Esophagus squamous epithelium (tissue), 5 donors: ENCODE measurements around the gene TSPAN4. TPM values are rescaled to one million over a fixed set of nuclear protein-coding genes. Genes with fewer than 3 reads are reported as not detected.
A peak's percentile ranks its signal among the peaks of the same experiment; 100 is the strongest.

ENCODE experiments used
- DNase-seq: peaks from one replicate; lab custom pipeline; 2025; lab: John Stamatoyannopoulos, UW
- H3K27ac ChIP-seq, 4 donors: fragments of 200-600 bp; sonication (generic); one replicate each; pipeline ENCODE4 v1.5.1; 2016 to 2019; ENCODE audit warnings: mild to moderate bottlenecking in 1 of 4
- H3K27me3 ChIP-seq, 4 donors: fragments of 200-600 bp; sonication (generic); 1 replicate in 3 of 4; 2 replicates in 1 of 4; pipeline versions ENCODE4 v1.5.1 to v1.6.0; 2017 to 2021; ENCODE audit warnings: antibody characterized with exemption in 1 of 4
- H3K36me3 ChIP-seq, 3 donors: fragments of 200-600 bp; sonication (generic); one replicate each; pipeline ENCODE4 v1.5.1; 2016 to 2019
- H3K4me1 ChIP-seq, 3 donors: fragments of 200-600 bp; sonication (generic); one replicate each; pipeline ENCODE4 v1.5.1; 2017 to 2019
- H3K4me3 ChIP-seq, 4 donors: fragments of 200-600 bp; sonication (generic); 1 replicate in 3 of 4; 2 replicates in 1 of 4; pipeline ENCODE4 v1.5.1; 2016 to 2019; ENCODE audit warnings: mild to moderate bottlenecking in 2 of 4, moderate library complexity in 1 of 4
- H3K9me3 ChIP-seq, 3 donors: fragments of 200-600 bp; sonication (generic); one replicate each; pipeline ENCODE4 v1.5.1; 2016 to 2019
- CTCF ChIP-seq, 6 experiments: fragments of 450-650 bp in 4 of 6; fragments of 200-600 bp in 2 of 6; sonication (generic) in 2 of 6; IDR thresholded peaks; one replicate each; pipeline ENCODE4 v1.5.1; 2016 to 2019; ENCODE audit warnings: antibody characterized with exemption in 6 of 6, mild to moderate bottlenecking in 4 of 6, moderate library complexity in 4 of 6
- POLR2A ChIP-seq, 4 donors: fragments of 450-650 bp; IDR thresholded peaks; one replicate each; pipeline ENCODE4 v1.6.1; 2017; ENCODE audit warnings: antibody characterized with exemption in 4 of 4, mild to moderate bottlenecking in 4 of 4, moderate library complexity in 3 of 4
- WGBS, 2 donors: methylation state at CpG; one replicate each; pipeline ENCODE4 v1.1.5; 2018; 5-methylcytosine and 5-hydroxymethylcytosine counted together
- intact Hi-C: fragments of 100-400 bp; cut with DNase I; formaldehyde crosslinking; loops from one replicate; pipeline ENCODE4 v1.15.0; 2022
- total RNA-seq, 4 donors: library from RNA; depleted of rRNA; stranded (reverse); fragments of >200 nt; gene quantifications; one replicate each; pipeline ENCODE4 v1.1.0, GENCODE V29; 2016
- donor health status: DM: yes; HTN: yes; CAD: no.

The TSPAN4 gene
- total RNA-seq, 4 donors from 2014 or later, result 6.8 to 59.7 (median 19.0) TPM

- peak overlapping the region in 1 of 4 donors; percentile 52 for H3K27ac ChIP-seq
- no peak for TF ChIP-seq CTCF (IDR thresholded peaks at IDR 0.05)
- TF ChIP-seq POLR2A (IDR thresholded peaks at IDR 0.05), result no peak
- H3K4me1 ChIP-seq, result peaks cover 46 to 96% (median 46%) of the 10 kb centered on the region in 3 donors
- intact Hi-C loops, result no loop called here
- no peaks in the 10 kb centered on the region for H3K9me3 ChIP-seq
- no peak for DNase-seq
- no peak overlapping the region for H3K4me3 ChIP-seq
- 94% methylated on average over 9 of the region's 14 CpGs; no CpG with 5 or more reads in 1 of the 2 donors for WGBS, 2 donors
- H3K27me3 ChIP-seq, result peaks cover 0 to 13% (median 0%) of the 10 kb centered on the region in 4 donors
- peaks cover 19 to 51% (median 24%) of the 10 kb centered on the region in 3 donors for H3K36me3 ChIP-seq
These were observed 6.4 kb upstream of the TSPAN4 start for GRCh38 chr11:836274-836673.

GRCh38 chr11:836700-837099, 6.0 kb upstream of the TSPAN4 start:
- DNase-seq, result no peak
- H3K27ac ChIP-seq, result no peak overlapping the region
- peaks cover 19 to 51% (median 24%) of the 10 kb centered on the region in 3 donors for H3K36me3 ChIP-seq
- 69% methylated on average over 8 of the region's 9 CpGs; no CpG with 5 or more reads in 1 of the 2 donors for WGBS, 2 donors
- H3K4me3 ChIP-seq, result no peak overlapping the region
- H3K27me3 ChIP-seq, result peaks cover 0 to 9% (median 0%) of the 10 kb centered on the region in 4 donors
- no peaks in the 10 kb centered on the region for H3K9me3 ChIP-seq
- intact Hi-C loops, result no loop called here
- TF ChIP-seq CTCF (IDR thresholded peaks at IDR 0.05) (no peak), POLR2A (IDR thresholded peaks at IDR 0.05) (no peak)
- H3K4me1 ChIP-seq, result peaks cover 48 to 96% (median 49%) of the 10 kb centered on the region in 3 donors

- Histone ChIP-seq H3K9me3 (no peaks in the 10 kb centered on the region), H3K36me3 (peaks cover 19 to 51% (median 24%) of the 10 kb centered on the region in 3 donors), H3K27me3 (peaks cover 0 to 2% (median 0%) of the 10 kb centered on the region in 4 donors), H3K4me1 (peaks cover 43 to 91% (median 44%) of the 10 kb centered on the region in 3 donors), H3K4me3 (no peak overlapping the region), H3K27ac (no peak overlapping the region)
- 64 to 80% methylated on average over 3 to 9 of the region's 22 CpGs for WGBS, 2 donors
- no peak for DNase-seq
- TF ChIP-seq CTCF (IDR thresholded peaks at IDR 0.05), result no peak
- no peak for TF ChIP-seq POLR2A (IDR thresholded peaks at IDR 0.05)
- intact Hi-C loops, result no loop called here
These were observed 5.3 kb upstream of the TSPAN4 start for GRCh38 chr11:837189-837989.

GRCh38 chr11:837990-838307, 4.7 kb upstream of the TSPAN4 start:
- no CpG with 5 or more reads among the region's 8 CpGs for WGBS, 2 donors
- H3K4me1 ChIP-seq, result peaks cover 42 to 90% (median 43%) of the 10 kb centered on the region in 3 donors

More at GRCh38 chr11:837990-838307, 4.7 kb upstream of the TSPAN4 start:
- peaks cover 19 to 51% (median 24%) of the 10 kb centered on the region in 3 donors for H3K36me3 ChIP-seq
- no peaks in the 10 kb centered on the region for H3K9me3 ChIP-seq
- DNase-seq, result no peak
- H3K27ac ChIP-seq, result peak overlapping the region in 1 of 4 donors; percentile 1
- intact Hi-C loops, result no loop called here
- no peak overlapping the region for H3K4me3 ChIP-seq
- no peaks in the 10 kb centered on the region for H3K27me3 ChIP-seq
- TF ChIP-seq CTCF (IDR thresholded peaks at IDR 0.05), result no peak
- no peak for TF ChIP-seq POLR2A (IDR thresholded peaks at IDR 0.05)
